ENCODE measurements around the gene ZDHHC7.
"Not testable (repeated sequence)": the region's sequence is repeated elsewhere in the genome, so short reads cannot be mapped to it uniquely, and the experiment has no call there.

ZDHHC7 gene

GRCh38 chr16:85042606-85043005 is 31.3 kb upstream of the ZDHHC7 start:
- DNase-seq (ENCODE audit: low read depth in 2 of 2) = no peak

GRCh38 chr16:85042167-85042526 is 30.8 kb upstream of the ZDHHC7 start:
- no peak for DNase-seq (ENCODE audit: low read depth in 2 of 2)

- no peak for DNase-seq (ENCODE audit: low read depth in 2 of 2)
Measured at GRCh38 chr16:85041219-85042166, 30.2 kb upstream of the ZDHHC7 start.

GRCh38 chr16:85040685-85041084 is 29.4 kb upstream of the ZDHHC7 start:
- no peak for DNase-seq (ENCODE audit: low read depth in 2 of 2)

GRCh38 chr16:85037721-85038120 is 26.4 kb upstream of the ZDHHC7 start:
- no peak for DNase-seq (ENCODE audit: low read depth in 2 of 2)

- DNase-seq (ENCODE audit: low read depth in 2 of 2) = no peak
Measured at GRCh38 chr16:85037050-85037410, 25.7 kb upstream of the ZDHHC7 start.

- no peak for DNase-seq (ENCODE audit: low read depth in 2 of 2)
Measured at GRCh38 chr16:85036236-85037049, 25.1 kb upstream of the ZDHHC7 start.

- DNase-seq (ENCODE audit: low read depth in 2 of 2) = no peak
Measured at GRCh38 chr16:85034591-85035433, 23.5 kb upstream of the ZDHHC7 start.

GRCh38 chr16:85033171-85033570 is 21.8 kb upstream of the ZDHHC7 start:
- no peak for DNase-seq (ENCODE audit: low read depth in 2 of 2)

- not testable (repeated sequence) for DNase-seq (ENCODE audit: low read depth in 2 of 2)
Measured at GRCh38 chr16:85032187-85032586, 20.9 kb upstream of the ZDHHC7 start.

- no peak for DNase-seq (ENCODE audit: low read depth in 2 of 2)
Measured at GRCh38 chr16:85031451-85031850, 20.1 kb upstream of the ZDHHC7 start.

- no peak for DNase-seq (ENCODE audit: low read depth in 2 of 2)
Measured at GRCh38 chr16:85029981-85030401, 18.7 kb upstream of the ZDHHC7 start.

GRCh38 chr16:85029408-85029784 is 18.1 kb upstream of the ZDHHC7 start:
- DNase-seq (ENCODE audit: low read depth in 2 of 2) = peak; percentile 44 to 50

- peak; percentile 71 to 72 for DNase-seq (ENCODE audit: low read depth in 2 of 2)
Measured at GRCh38 chr16:85028685-85029407, 17.5 kb upstream of the ZDHHC7 start.

GRCh38 chr16:85027958-85028684 is 16.8 kb upstream of the ZDHHC7 start:
- DNase-seq (ENCODE audit: low read depth in 2 of 2) = no peak

- DNase-seq (ENCODE audit: low read depth in 2 of 2) = peak; percentile 87 to 96
Measured at GRCh38 chr16:85027349-85027957, 16.1 kb upstream of the ZDHHC7 start, which contains the start of gene KIAA0513. Gene KIAA0513, plus strand, starts transcription at chr16:85027795. Its CDS starts 39,277 bp downstream, at chr16:85067072.

GRCh38 chr16:85026703-85027102 is 15.4 kb upstream of the ZDHHC7 start:
- no peak for DNase-seq (ENCODE audit: low read depth in 2 of 2)

- DNase-seq (ENCODE audit: low read depth in 2 of 2) = no peak
Measured at GRCh38 chr16:85025781-85026653, 14.7 kb upstream of the ZDHHC7 start.

- DNase-seq (ENCODE audit: low read depth in 2 of 2) = no peak
Measured at GRCh38 chr16:85019659-85020245, 8.4 kb upstream of the ZDHHC7 start.
